D721Med (cell line): ENCODE results near the gene RIPK1.
"Not testable (repeated sequence)": the region's sequence is repeated elsewhere in the genome, so short reads cannot be mapped to it uniquely, and the experiment has no call there.

Source experiments
- DNase-seq: peaks from one replicate; pipeline ENCODE4 v3.0.0; 2011; ENCODE audit warnings: low spot score; ENCODE audit not compliant: insufficient read length
- FAIRE-seq: peaks from 2 replicates; lab custom pipeline; 2011; peaks lifted over from hg19 to GRCh38; lab: Jason Lieb, UNC
- TF ChIP-seq, protein P1 (sequence below): IDR thresholded peaks from 2 replicates; pipeline ENCODE4 v1.5.1; 2012; ENCODE audit warnings: mild to moderate bottlenecking, control low read depth; ENCODE audit not compliant: insufficient read depth; ENCODE audit errors: missing control alignments

RIPK1 gene

DNA sequence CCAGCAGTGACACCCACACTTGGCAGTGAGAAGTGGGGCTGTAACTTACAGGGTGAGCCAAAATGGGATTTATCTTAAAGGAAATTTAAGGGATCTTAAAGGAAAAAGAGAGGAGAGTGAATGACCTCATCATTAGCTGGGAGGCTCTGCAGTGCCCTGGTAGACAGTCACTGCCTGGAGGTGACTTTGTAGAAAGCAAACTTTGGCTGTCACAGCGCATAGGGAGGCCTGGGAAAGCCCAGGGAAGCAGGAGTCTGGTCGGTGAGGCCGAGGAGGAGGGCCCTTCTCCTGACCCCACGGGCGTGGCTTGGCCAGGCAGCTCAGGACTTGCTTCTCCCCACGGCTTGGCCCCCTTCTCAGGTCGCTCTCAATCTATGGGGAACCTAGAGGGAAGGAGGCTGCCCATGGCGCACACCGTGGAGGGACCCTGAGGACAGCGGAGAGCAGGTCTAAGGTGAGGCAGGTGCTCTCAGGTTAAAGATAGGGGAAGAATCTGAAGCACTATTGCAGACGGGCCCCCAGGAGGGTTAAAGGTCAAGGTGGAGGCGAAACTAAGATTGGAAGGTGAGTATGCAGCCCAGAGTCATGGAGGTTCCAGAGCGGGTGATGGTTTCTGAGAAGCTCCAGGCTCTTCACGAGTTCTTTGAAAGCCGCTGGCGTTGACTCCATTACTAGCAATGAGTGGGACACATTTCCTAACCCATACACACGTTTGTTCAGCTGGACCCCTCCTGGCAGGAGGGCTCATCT lies 15.6 kb upstream of the RIPK1 start:
- TF ChIP-seq, protein P1, sequence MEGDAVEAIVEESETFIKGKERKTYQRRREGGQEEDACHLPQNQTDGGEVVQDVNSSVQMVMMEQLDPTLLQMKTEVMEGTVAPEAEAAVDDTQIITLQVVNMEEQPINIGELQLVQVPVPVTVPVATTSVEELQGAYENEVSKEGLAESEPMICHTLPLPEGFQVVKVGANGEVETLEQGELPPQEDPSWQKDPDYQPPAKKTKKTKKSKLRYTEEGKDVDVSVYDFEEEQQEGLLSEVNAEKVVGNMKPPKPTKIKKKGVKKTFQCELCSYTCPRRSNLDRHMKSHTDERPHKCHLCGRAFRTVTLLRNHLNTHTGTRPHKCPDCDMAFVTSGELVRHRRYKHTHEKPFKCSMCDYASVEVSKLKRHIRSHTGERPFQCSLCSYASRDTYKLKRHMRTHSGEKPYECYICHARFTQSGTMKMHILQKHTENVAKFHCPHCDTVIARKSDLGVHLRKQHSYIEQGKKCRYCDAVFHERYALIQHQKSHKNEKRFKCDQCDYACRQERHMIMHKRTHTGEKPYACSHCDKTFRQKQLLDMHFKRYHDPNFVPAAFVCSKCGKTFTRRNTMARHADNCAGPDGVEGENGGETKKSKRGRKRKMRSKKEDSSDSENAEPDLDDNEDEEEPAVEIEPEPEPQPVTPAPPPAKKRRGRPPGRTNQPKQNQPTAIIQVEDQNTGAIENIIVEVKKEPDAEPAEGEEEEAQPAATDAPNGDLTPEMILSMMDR: no peak
- no peak for DNase-seq

DNA sequence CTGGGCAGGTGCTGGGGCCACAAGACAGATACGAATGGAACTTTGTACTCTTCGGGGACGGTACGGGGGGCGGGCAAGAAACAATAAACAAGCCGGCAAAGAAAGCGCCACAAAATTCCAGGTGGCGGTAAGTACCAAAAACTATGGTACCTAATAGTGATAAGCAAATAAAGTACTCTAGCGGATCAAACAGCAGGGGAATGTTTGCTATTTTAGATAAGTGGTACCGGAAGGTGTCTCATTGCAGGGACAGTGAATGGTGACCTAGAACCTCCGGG lies 15.1 kb upstream of the RIPK1 start:
- no peak for DNase-seq
- TF ChIP-seq, protein P1: no peak
- no peak for FAIRE-seq

More for the DNA sequence above, 15.6 kb upstream of the RIPK1 start:
- FAIRE-seq: no peak

DNA sequence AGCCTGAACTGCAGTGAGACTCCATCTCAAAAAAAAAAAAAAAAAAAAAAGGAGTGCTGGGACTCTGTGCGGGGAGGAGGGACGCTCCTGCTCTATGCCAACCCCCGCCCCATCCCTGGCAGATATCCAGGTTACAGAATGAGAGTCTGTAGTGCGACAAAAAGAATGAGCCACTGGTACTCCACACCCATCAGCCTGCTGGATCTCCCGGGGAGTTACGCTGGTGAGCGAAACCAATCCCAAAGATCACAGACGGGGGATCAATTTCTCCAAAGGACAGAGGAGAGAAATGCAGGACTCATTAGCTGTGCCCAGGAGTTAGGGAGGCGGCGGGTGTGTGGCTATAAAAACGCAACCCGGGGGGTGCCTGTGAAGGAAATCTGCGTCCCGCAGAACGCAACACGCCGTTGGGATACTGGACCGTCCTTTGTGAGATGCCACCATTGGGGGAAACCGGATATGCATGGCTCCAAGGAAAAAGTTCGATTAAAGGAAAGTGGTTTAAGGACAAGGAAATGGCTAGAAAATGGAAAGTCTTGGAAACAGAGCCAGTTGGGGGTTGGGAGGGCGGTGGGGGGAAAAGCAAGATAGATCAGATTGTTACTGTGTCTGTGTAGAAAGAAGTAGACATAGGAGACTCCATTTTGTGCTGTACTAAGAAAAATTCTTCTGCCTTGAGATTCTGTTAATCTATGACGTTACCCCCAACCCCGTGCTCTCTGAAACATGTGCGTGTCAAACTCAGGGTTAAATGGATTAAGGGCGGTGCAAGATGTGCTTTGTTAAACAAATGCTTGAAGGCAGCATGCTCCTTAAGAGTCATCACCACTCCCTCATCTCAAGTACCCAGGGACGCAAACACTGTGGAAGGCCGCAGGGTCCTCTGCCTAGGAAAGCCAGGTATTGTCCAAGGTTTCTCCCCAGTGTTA lies 13.8 kb upstream of the RIPK1 start:
- DNase-seq, FAIRE-seq: not testable (repeated sequence)

DNA sequence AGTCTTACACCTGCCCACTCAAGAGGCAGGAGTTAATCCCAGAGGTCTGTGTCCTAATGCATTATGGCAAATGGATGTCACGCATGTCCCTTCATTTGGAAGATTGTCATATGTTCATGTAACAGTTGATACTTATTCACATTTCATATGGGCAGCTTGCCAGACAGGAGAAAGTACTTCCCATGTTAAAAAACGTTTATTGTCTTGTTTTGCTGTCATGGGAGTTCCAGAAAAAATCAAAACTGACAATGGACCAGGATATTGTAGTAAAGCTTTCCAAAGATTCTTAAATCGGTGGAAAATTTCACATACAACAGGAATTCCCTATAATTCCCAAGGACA lies 13.2 kb upstream of the RIPK1 start:
- DNase-seq, FAIRE-seq: not testable (repeated sequence)

DNA sequence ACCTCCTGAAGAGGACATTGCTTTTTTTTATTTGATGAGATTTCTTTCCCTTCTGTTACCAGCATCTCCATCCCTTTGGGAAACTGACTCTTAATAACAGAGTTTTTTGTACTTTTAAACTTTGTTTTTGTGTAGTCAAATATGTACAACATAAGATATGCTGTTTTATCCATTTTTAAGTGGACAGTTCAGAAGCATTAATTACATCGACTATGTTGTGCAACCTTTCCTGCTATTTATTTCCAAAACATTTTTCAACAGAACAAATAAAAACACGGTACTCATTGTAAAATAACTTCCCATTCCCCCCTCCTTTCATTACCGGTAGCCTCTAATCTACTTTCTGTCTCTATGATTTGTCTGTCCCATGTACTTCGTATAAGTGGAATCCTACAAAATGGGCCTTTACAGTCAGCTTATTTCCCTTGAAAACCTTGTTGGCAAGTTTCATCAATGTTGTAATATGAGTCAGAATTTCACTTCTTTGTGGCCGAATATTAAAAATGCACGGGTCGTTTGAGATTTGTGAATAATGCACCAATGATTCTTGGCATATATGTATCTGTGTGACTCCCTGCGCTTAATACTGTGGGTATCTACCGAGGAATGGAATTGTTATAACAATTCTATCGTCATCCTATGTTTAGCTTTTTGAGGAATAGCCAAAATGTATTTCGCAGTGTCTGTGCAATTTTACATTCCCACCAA lies 11.1 kb upstream of the RIPK1 start:
- TF ChIP-seq, protein P1: no peak
- DNase-seq (no peak), FAIRE-seq (no peak)

- TF ChIP-seq, protein P1: no peak
- DNase-seq: no peak
- no peak for FAIRE-seq
These were observed 9.3 kb upstream of the RIPK1 start for GRCh38 chr6:3058957-3059356.

DNA sequence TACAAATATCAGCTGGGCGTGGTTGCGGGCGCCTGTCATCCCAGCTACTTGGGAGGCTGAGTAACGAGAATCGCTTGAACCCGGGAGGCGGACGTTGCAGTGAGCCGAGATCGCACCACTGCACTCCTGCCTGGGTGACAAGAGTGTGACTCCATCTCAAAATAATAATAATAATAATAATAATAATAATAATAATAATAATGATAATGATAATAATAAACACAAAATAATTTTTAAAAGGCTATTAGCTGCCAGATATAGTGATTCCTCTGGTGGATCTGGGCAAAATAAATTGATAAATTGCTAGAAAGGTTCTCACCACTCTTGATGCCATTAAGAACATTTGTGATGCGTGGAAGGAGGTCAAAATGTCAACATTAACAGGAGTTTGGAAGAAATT lies 8.2 kb upstream of the RIPK1 start:
- FAIRE-seq, DNase-seq: not testable (repeated sequence)

- TF ChIP-seq, protein P1: no peak
- no peak for FAIRE-seq
- DNase-seq: no peak
These were observed 6.8 kb upstream of the RIPK1 start for GRCh38 chr6:3061501-3061941.

DNA sequence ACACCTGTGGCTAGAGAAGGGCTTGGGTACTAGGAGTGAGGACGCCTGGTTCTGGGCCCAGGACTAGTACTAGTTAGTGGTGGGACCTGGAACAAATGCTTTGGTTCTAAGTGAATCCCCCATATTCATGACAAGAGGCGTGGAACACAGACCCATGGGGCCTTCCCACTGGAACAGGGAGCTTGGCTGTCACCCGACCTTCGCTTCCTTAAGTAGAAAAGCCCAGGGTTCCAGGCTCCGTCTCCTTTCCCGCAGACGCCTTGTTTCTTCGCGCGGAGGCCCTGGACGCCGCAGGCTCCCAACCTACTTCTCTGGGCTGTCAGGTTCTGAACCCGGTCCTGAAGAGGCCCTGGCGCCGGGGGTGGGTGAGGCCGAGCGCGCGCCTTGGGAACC lies 5.0 kb upstream of the RIPK1 start:
- not testable (repeated sequence) for FAIRE-seq, DNase-seq
